CD4-positive, alpha-beta T cell (primary cell): ENCODE results near the gene SHPK. TPM values are rescaled to one million over a fixed set of nuclear protein-coding genes. Genes with fewer than 3 reads are reported as not detected.

Experiments
- ATAC-seq: fragments of 200-7000 bp; cut with Tn5 transposase; one replicate; pipeline ENCODE4 v1.10.0; 2022; ENCODE audit warnings: mild to moderate bottlenecking; ENCODE audit not compliant: poor library complexity
- CTCF ChIA-PET: fragments of 350-600 bp; sonication (Branson Sonifier 250); formaldehyde crosslinking; loops from one replicate; lab custom pipeline; 2021; ENCODE audit warnings: antibody characterized with exemption, inconsistent platforms; lab: Charles Lee
- POLR2A ChIA-PET: fragments of 350-600 bp; sonication (Branson Sonifier 250); formaldehyde crosslinking; loops from one replicate; lab custom pipeline; 2021; ENCODE audit warnings: antibody characterized with exemption, inconsistent platforms; lab: Charles Lee
- DNase-seq, 14 experiments: peaks; one replicate each; pipeline ENCODE4 v3.0.0-alpha.2; 2013 to 2020; ENCODE audit warnings: mixed read lengths in 2 of 14
- H3K27ac ChIP-seq, 2 donors: one replicate each; pipeline versions ENCODE4 v1.5.1 to v1.7.0; 2013; ENCODE audit warnings: low read length in 2 of 2, low read depth in 1 of 2, mild to moderate bottlenecking in 1 of 2
- H3K27me3 ChIP-seq, 2 experiments: 1 replicate in 1 of 2; 2 replicates in 1 of 2; pipeline versions ENCODE4 v1.6.1 to v1.7.0; 2013; ENCODE audit warnings: low read length in 2 of 2, control low read depth in 1 of 2, mild to moderate bottlenecking in 1 of 2, moderate library complexity in 1 of 2; ENCODE audit not compliant: insufficient read depth in 2 of 2, control insufficient read depth in 1 of 2
- H3K36me3 ChIP-seq: one replicate; pipeline ENCODE4 v1.6.1; 2013; ENCODE audit warnings: low read length, control low read depth; ENCODE audit not compliant: insufficient read depth
- H3K4me1 ChIP-seq: one replicate; pipeline ENCODE4 v1.6.1; 2013; ENCODE audit warnings: low read length, control low read depth; ENCODE audit not compliant: insufficient read depth
- H3K4me3 ChIP-seq: one replicate; pipeline ENCODE4 v1.5.1; 2013; ENCODE audit warnings: mild to moderate bottlenecking, low read length, moderate library complexity
- H3K9me3 ChIP-seq, 2 experiments: 1 replicate in 1 of 2; 2 replicates in 1 of 2; pipeline versions ENCODE4 v1.6.1 to v1.7.0; 2013; ENCODE audit warnings: low read length in 2 of 2, mild to moderate bottlenecking in 2 of 2, control low read depth in 1 of 2, moderate library complexity in 1 of 2; ENCODE audit not compliant: control insufficient read depth in 1 of 2, insufficient read depth in 1 of 2
- H3K27ac Mint-ChIP-seq: one replicate; pipeline ENCODE4 v1.8.0; 2020; ENCODE audit warnings: mixed read lengths
- H3K27me3 Mint-ChIP-seq: one replicate; pipeline ENCODE4 v1.8.0; 2021; ENCODE audit warnings: mixed read lengths
- H3K36me3 Mint-ChIP-seq: one replicate; pipeline ENCODE4 v1.8.0; 2021; ENCODE audit warnings: low read depth, mixed read lengths
- H3K4me1 Mint-ChIP-seq: one replicate; pipeline ENCODE4 v1.8.0; 2021; ENCODE audit warnings: low read depth, mixed read lengths
- H3K4me3 Mint-ChIP-seq: one replicate; pipeline ENCODE4 v1.8.0; 2020; ENCODE audit warnings: mild to moderate bottlenecking, mixed read lengths
- H3K9me3 Mint-ChIP-seq: one replicate; pipeline ENCODE4 v1.8.0; 2020; ENCODE audit warnings: mixed read lengths
- CTCF ChIP-seq: fragments of 200-600 bp; IDR thresholded peaks from one replicate; pipeline ENCODE4 v1.8.0; 2022; ENCODE audit warnings: antibody characterized with exemption, mild to moderate bottlenecking
- intact Hi-C, 2 experiments: fragments of 100-400 bp; cut with DNase I in 1 of 2; cut with micrococcal nuclease in 1 of 2; formaldehyde crosslinking; loops; one replicate each; pipeline versions ENCODE4 v1.15.1 to v1.9.0; 2023 to 2025; cut with DNase I, micrococcal nuclease
- total RNA-seq, 174 experiments: library from RNA in 2 of 174; stranded (reverse) in 2 of 174; gene quantifications; one replicate each; pipeline ENCODE4 v1.2.3 and lab custom pipeline; 2021 to 2026

The SHPK gene
- total RNA-seq, 2 experiments from 2014 or later: 3.4 TPM

- Histone ChIP-seq H3K4me3 (no peak overlapping the region), H3K27me3 (no peaks in the 10 kb centered on the region), H3K36me3 (no peaks in the 10 kb centered on the region), H3K4me1 (peaks cover 18% of the 10 kb centered on the region), H3K27ac (no peak overlapping the region), H3K9me3 (no peaks in the 10 kb centered on the region)
- TF ChIP-seq CTCF: no peak
- ATAC-seq (no peak), DNase-seq (peak in 2 of 14 experiments; percentile 32 to 45)
- ChIA-PET POLR2A (no interaction called here), CTCF (no interaction called here)
- H3K36me3 Mint-ChIP-seq: peaks cover 15% of the 10 kb centered on the region
- no peaks in the 10 kb centered on the region for H3K27me3 Mint-ChIP-seq
- no peaks in the 10 kb centered on the region for H3K9me3 Mint-ChIP-seq
- intact Hi-C loops: loop anchor here in 1 of 2 experiments (10.0 kb wide), 2 partner anchors 815 to 925 kb away; partner anchors contain the start of gene CLUH
- H3K4me3 Mint-ChIP-seq: peak overlapping the region; percentile 34
- no peak overlapping the region for H3K27ac Mint-ChIP-seq
- H3K4me1 Mint-ChIP-seq: peaks cover 15% of the 10 kb centered on the region
These were observed 4.0 kb upstream of the SHPK start for GRCh38 chr17:3639981-3640596.

GRCh38 chr17:3636908-3637373, 891 bp upstream of the SHPK start:
- no peak for ATAC-seq
- Mint-ChIP-seq H3K4me3 (peak overlapping the region; percentile 85), H3K27me3 (no peaks in the 10 kb centered on the region), H3K36me3 (peaks cover 12% of the 10 kb centered on the region), H3K9me3 (no peaks in the 10 kb centered on the region), H3K27ac (peak overlapping the region; percentile 99), H3K4me1 (peaks cover 21% of the 10 kb centered on the region)
- CTCF ChIA-PET: interaction anchor here (1.0 to 1.2 kb wide), 3 partner anchors 46 to 209 kb away, joined by 3 to 6 read pairs (median 3); partner anchors contain the start of gene NCBP3
- H3K4me1 ChIP-seq: peaks cover 27% of the 10 kb centered on the region
- peak overlapping the region; percentile 80 for H3K4me3 ChIP-seq
- H3K27ac ChIP-seq: peak overlapping the region; percentile 93 to 99
- peak in 4 of 14 experiments; percentile 8 to 44 (median 10) for DNase-seq
- no peaks in the 10 kb centered on the region for H3K9me3 ChIP-seq
- no peak for TF ChIP-seq CTCF
- intact Hi-C loops: loop anchor here (1.0 to 10.0 kb wide), 4 partner anchors 31 to 922 kb away; partner anchors contain the start of genes EMC6 (in 2 of the 2), TAX1BP3 (in 2 of the 2), CLUH (in 1 of the 2) and NCBP3 (in 1 of the 2)
- POLR2A ChIA-PET: interaction anchor here (0.7 to 2.3 kb wide), 12 partner anchors 9 to 1306 kb away, joined by 3 to 17 read pairs (median 7); partner anchors contain the start of genes CYB5D2, EMC6, METTL16 and NCBP3
- no peaks in the 10 kb centered on the region for H3K27me3 ChIP-seq
- no peaks in the 10 kb centered on the region for H3K36me3 ChIP-seq

GRCh38 chr17:3635474-3636153, 436 bp downstream of the SHPK start:
- no peaks in the 10 kb centered on the region for H3K27me3 ChIP-seq
- Mint-ChIP-seq H3K27ac (peak overlapping the region; percentile 99), H3K4me1 (peaks cover 21% of the 10 kb centered on the region), H3K36me3 (peaks cover 18% of the 10 kb centered on the region), H3K4me3 (peak overlapping the region; percentile 98), H3K27me3 (no peaks in the 10 kb centered on the region), H3K9me3 (no peaks in the 10 kb centered on the region)
- ChIA-PET POLR2A (interaction anchor here (1.0 to 2.3 kb wide), 11 partner anchors 8 to 925 kb away, joined by 3 to 17 read pairs (median 8); partner anchors contain the start of genes CYB5D2, EMC6, NCBP3 and P2RX5), CTCF (interaction anchor here (1.1 to 1.3 kb wide), 4 partner anchors 14 to 587 kb away, joined by 3 to 6 read pairs (median 4); partner anchors contain the start of gene NCBP3)
- ATAC-seq (peak; percentile 15), DNase-seq (peak in 1 of 14 experiments; percentile 2)
- no peaks in the 10 kb centered on the region for H3K9me3 ChIP-seq
- peak overlapping the region in 1 of 2 donors; percentile 93 for H3K27ac ChIP-seq
- H3K36me3 ChIP-seq: no peaks in the 10 kb centered on the region
- H3K4me1 ChIP-seq: peaks cover 27% of the 10 kb centered on the region
- peak overlapping the region; percentile 80 for H3K4me3 ChIP-seq
- TF ChIP-seq CTCF: no peak
- intact Hi-C loops: loop anchor here (1.0 to 10.0 kb wide), 4 partner anchors 33 to 921 kb away; partner anchors contain the start of genes CLUH (in 1 of the 2), EMC6 (in 1 of the 2), NCBP3 (in 1 of the 2) and TAX1BP3 (in 1 of the 2)
